Lung (tissue), 12 donors: ENCODE results near the gene FAM98C. TPM values are rescaled to one million over a fixed set of nuclear protein-coding genes. Genes with fewer than 3 reads are reported as not detected.

Source experiments
- ATAC-seq: fragments of 200-7000 bp; cut with Tn5 transposase; one replicate; pipeline ENCODE4 v1.9.1; 2020; ENCODE audit warnings: moderate number of reproducible peaks; ENCODE audit not compliant: insufficient read depth, low FRiP score
- DNase-seq, 3 donors: peaks; one replicate each; pipeline ENCODE4 v3.0.0-alpha.2; 2013 to 2017
- H3K27ac ChIP-seq, 2 donors: one replicate each; pipeline ENCODE4 v1.5.1; 2013; ENCODE audit warnings: mild to moderate bottlenecking in 2 of 2, moderate library complexity in 2 of 2, control low read depth in 1 of 2, inconsistent platforms in 1 of 2, low read depth in 1 of 2, low read length in 1 of 2
- H3K27me3 ChIP-seq, 3 donors: one replicate each; pipeline ENCODE4 v1.5.1; 2013; ENCODE audit warnings: low read length in 2 of 3; ENCODE audit not compliant: control insufficient read depth in 3 of 3, insufficient read depth in 3 of 3
- H3K36me3 ChIP-seq, 4 donors: one replicate each; pipeline ENCODE4 v1.5.1; 2013; ENCODE audit warnings: low read length in 4 of 4, mild to moderate bottlenecking in 1 of 4, moderate library complexity in 1 of 4; ENCODE audit not compliant: control insufficient read depth in 4 of 4, insufficient read depth in 4 of 4
- H3K4me1 ChIP-seq, 5 donors: one replicate each; pipeline ENCODE4 v1.5.1; 2013; ENCODE audit warnings: low read length in 5 of 5, mild to moderate bottlenecking in 2 of 5, moderate library complexity in 1 of 5; ENCODE audit not compliant: control insufficient read depth in 5 of 5, insufficient read depth in 5 of 5
- H3K4me3 ChIP-seq: one replicate; pipeline ENCODE4 v1.5.1; 2013; ENCODE audit warnings: mild to moderate bottlenecking, control low read depth, moderate library complexity
- H3K9ac ChIP-seq, 2 donors: one replicate each; pipeline ENCODE4 v1.5.1; 2013; ENCODE audit warnings: low read length in 2 of 2, control low read depth in 1 of 2; ENCODE audit not compliant: insufficient read depth in 1 of 2
- H3K9me3 ChIP-seq, 4 donors: one replicate each; pipeline ENCODE4 v1.5.1; 2013; ENCODE audit warnings: low read length in 3 of 4, mild to moderate bottlenecking in 1 of 4, moderate library complexity in 1 of 4; ENCODE audit not compliant: control insufficient read depth in 4 of 4, insufficient read depth in 3 of 4
- CTCF ChIP-seq: IDR thresholded peaks from 2 replicates; pipeline ENCODE4 v1.5.1; 2012; ENCODE audit warnings: mild to moderate bottlenecking; ENCODE audit errors: control extremely low read depth, extremely low read depth
- WGBS, 2 donors: extraction: QIAGEN DNeasy Blood & Tissue Kit; methylation state at CpG; one replicate each; pipeline ENCODE4 v1.1.7; 2013; 5-methylcytosine and 5-hydroxymethylcytosine counted together
- polyA plus RNA-seq, 2 donors: library from polyadenylated mRNA; stranded (reverse); fragments of 200-250 nt; gene quantifications; one replicate each; pipeline ENCODE4 v1.2.1, GENCODE V29; 2013
- total RNA-seq, 2 donors: library from RNA; depleted of rRNA in 1 of 2; stranded (reverse); fragments of >200 nt in 1 of 2; gene quantifications; one replicate each; pipeline ENCODE4 v1.2.1, GENCODE V29; 2014 to 2021
- donor health status: control.
- donor health status: control.
- donor health status: Bipolar disorder and iron deficiency.
- donor health status: healthy.
- donor health status: DM: yes; HTN: yes; CAD: no.

FAM98C gene
- total and polyA plus RNA-seq, 4 donors, result 13.1 to 22.0 (median 20.2) TPM

- Histone ChIP-seq H3K9ac (no peak overlapping the region), H3K27ac (no peak overlapping the region), H3K27me3 (peaks cover 7 to 85% (median 47%) of the 10 kb centered on the region in 3 donors), H3K9me3 (peaks cover 0 to 5% (median 0%) of the 10 kb centered on the region in 4 donors), H3K4me1 (peaks cover 0 to 5% (median 0%) of the 10 kb centered on the region in 5 donors), H3K36me3 (no peaks in the 10 kb centered on the region), H3K4me3 (no peak overlapping the region)
- WGBS, 2 donors, result 72 to 79% methylated on average over 6 of the region's 6 CpGs
- DNase-seq (no peak), ATAC-seq (no peak)
- no peak for TF ChIP-seq CTCF
These were observed 10.1 kb upstream of the FAM98C start for GRCh38 chr19:38392707-38393308.

GRCh38 chr19:38394488-38394887 lies 8.4 kb upstream of the FAM98C start:
- TF ChIP-seq CTCF, result no peak
- Histone ChIP-seq H3K4me3 (no peak overlapping the region), H3K4me1 (no peaks in the 10 kb centered on the region), H3K27me3 (peaks cover 15 to 77% (median 47%) of the 10 kb centered on the region in 3 donors), H3K27ac (no peak overlapping the region), H3K36me3 (no peaks in the 10 kb centered on the region), H3K9me3 (peaks cover 0 to 6% (median 0%) of the 10 kb centered on the region in 4 donors), H3K9ac (no peak overlapping the region)
- peak in 2 of 3 donors; percentile 41 to 42 for DNase-seq
- WGBS, 2 donors, result 4 to 6% methylated on average over 30 of the region's 30 CpGs
- ATAC-seq, result no peak

- DNase-seq, result no peak
- Histone ChIP-seq H3K36me3 (no peaks in the 10 kb centered on the region), H3K9me3 (peaks cover 0 to 6% (median 0%) of the 10 kb centered on the region in 4 donors), H3K27ac (no peak overlapping the region), H3K9ac (no peak overlapping the region), H3K4me3 (no peak overlapping the region), H3K27me3 (peaks cover 16 to 69% (median 43%) of the 10 kb centered on the region in 3 donors), H3K4me1 (no peaks in the 10 kb centered on the region)
- no peak for TF ChIP-seq CTCF
- WGBS, 2 donors, result 5% methylated on average over 81 to 86 of the region's 86 CpGs
- ATAC-seq, result no peak
These were observed 7.3 kb upstream of the FAM98C start for GRCh38 chr19:38395381-38396114.
